ENCODE data around the gene CPXM2.

GRCh38 chr10:123800821-123801220, 90.8 kb downstream of the CPXM2 start:
- TF ChIP-seq TCF7L2 (IDR thresholded peaks at IDR 0.05; ENCODE audit: low read depth, low read length): no peak
- TF ChIP-seq CTCF (IDR thresholded peaks at IDR 0.05): no peak
- TF ChIP-seq REST (IDR thresholded peaks at IDR 0.05; ENCODE audit: insufficient read depth in 1 of 2, low read depth in 2 of 2, low read length in 1 of 2): no peak
- no peak for TF ChIP-seq SIN3A (IDR thresholded peaks at IDR 0.05; ENCODE audit: borderline replicate concordance, insufficient read depth, low read depth, low read length)

All from Panc1 (cell line).